Transverse colon (tissue), 4 donors: Measurements from ENCODE around the gene CYSTM1. TPM values are rescaled to one million over a fixed set of nuclear protein-coding genes. Genes with fewer than 3 reads are reported as not detected.

ENCODE experiments used
- DNase-seq: peaks from one replicate; pipeline ENCODE4 v3.0.0-alpha.2; 2019
- H3K27ac ChIP-seq, 4 donors: fragments of 200-600 bp; sonication (generic); 2 replicates each; pipeline ENCODE4 v1.5.1; 2016 to 2018; ENCODE audit warnings: inconsistent platforms in 4 of 4
- H3K27me3 ChIP-seq: fragments of 200-600 bp; sonication (generic); 2 replicates; pipeline ENCODE4 v1.5.1; 2017; ENCODE audit warnings: inconsistent platforms
- H3K36me3 ChIP-seq, 4 donors: fragments of 200-600 bp; sonication (generic); 2 replicates each; pipeline ENCODE4 v1.5.1; 2017 to 2019; ENCODE audit warnings: inconsistent platforms in 4 of 4
- H3K4me1 ChIP-seq, 4 donors: fragments of 200-600 bp; sonication (generic); 2 replicates each; pipeline ENCODE4 v1.5.1; 2017 to 2020; ENCODE audit warnings: inconsistent platforms in 4 of 4
- H3K4me3 ChIP-seq, 4 donors: fragments of 200-600 bp; sonication (generic); 1 replicate in 1 of 4; 2 replicates in 3 of 4; pipeline versions ENCODE4 v1.5.1 to v1.6.1; 2017 to 2019; ENCODE audit warnings: inconsistent platforms in 4 of 4
- H3K9me3 ChIP-seq, 2 donors: fragments of 200-600 bp; sonication (generic); 2 replicates each; pipeline ENCODE4 v1.5.1; 2017 to 2019; ENCODE audit warnings: inconsistent platforms in 2 of 2
- EP300 ChIP-seq: sonication (generic); formaldehyde crosslinking; IDR thresholded peaks from one replicate; pipeline ENCODE4 v1.6.1; 2017; ENCODE audit warnings: antibody characterized with exemption, low read depth
- POLR2A ChIP-seq: fragments of 450-650 bp; IDR thresholded peaks from one replicate; pipeline ENCODE4 v1.6.1; 2016; ENCODE audit warnings: antibody characterized with exemption, mild to moderate bottlenecking, moderate library complexity
- POLR2AphosphoS5 ChIP-seq, 3 donors: sonication (generic); formaldehyde crosslinking; IDR thresholded peaks; one replicate each; pipeline ENCODE4 v1.6.1; 2016; ENCODE audit warnings: antibody characterized with exemption in 3 of 3
- WGBS, 2 donors: methylation state at CpG; one replicate each; pipeline ENCODE4 v1.1.5; 2018; ENCODE audit warnings: low coverage in 1 of 2; 5-methylcytosine and 5-hydroxymethylcytosine counted together
- in situ Hi-C, 4 donors: fragments of 200-750 bp; cut with MboI; loops; one replicate each; pipeline versions ENCODE4 v1.15.0 to v1.15.1; 2017; ENCODE audit warnings: low sequenced_read_pairs in 3 of 4, low pct_ligation_motif_present in 1 of 4, low pct_unique_long_range_greater_than_20kb in 1 of 4
- intact Hi-C: fragments of 100-400 bp; cut with DNase I; formaldehyde crosslinking; loops from one replicate; pipeline ENCODE4 v1.15.1; 2023; ENCODE audit warnings: low total_unique reads
- total RNA-seq, 4 donors: library from RNA; depleted of rRNA; stranded (reverse); fragments of >200 nt; gene quantifications; one replicate each; pipeline ENCODE4 v1.1.0, GENCODE V29; 2016
- TF ChIP-seq, protein P1 (sequence below), 5 experiments: fragments of 200-600 bp in 3 of 5; fragments of 450-650 bp in 2 of 5; sonication (generic) in 3 of 5; IDR thresholded peaks; 1 replicate in 2 of 5; 2 replicates in 3 of 5; pipeline ENCODE4 v1.5.1; 2016 to 2017; ENCODE audit warnings: antibody characterized with exemption in 5 of 5, inconsistent platforms in 3 of 5, mild to moderate bottlenecking in 2 of 5, moderate library complexity in 1 of 5

Gene CYSTM1
- total RNA-seq, 4 donors from 2014 or later: 32.8 to 264 (median 107) TPM

DNA sequence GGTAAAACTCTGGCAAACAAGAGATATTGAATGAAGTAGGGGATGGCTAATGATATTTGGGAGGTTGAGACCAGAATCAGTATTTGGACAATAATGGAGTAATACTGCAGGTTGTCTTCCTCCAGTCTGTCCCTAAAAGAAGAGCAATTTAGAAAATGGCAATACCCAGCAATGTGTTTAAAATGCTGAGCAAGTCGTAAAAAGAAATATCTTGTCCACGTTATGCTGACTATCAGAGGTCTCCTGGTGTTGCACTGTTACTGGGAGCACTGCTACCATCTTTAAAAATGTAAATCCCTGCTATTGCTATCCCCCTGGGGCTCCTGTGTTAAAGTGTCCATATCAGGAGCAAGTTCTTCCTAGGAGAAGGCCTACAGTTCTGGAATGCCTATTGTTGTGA, 10.4 kb downstream of the CYSTM1 start:
- no peaks in the 10 kb centered on the region for H3K9me3 ChIP-seq
- DNase-seq: no peak
- H3K36me3 ChIP-seq: no peaks in the 10 kb centered on the region
- H3K27me3 ChIP-seq: no peaks in the 10 kb centered on the region
- intact Hi-C loops: no loop called here
- no peak overlapping the region for H3K4me3 ChIP-seq
- no peak overlapping the region for H3K27ac ChIP-seq
- peaks cover 22 to 45% (median 39%) of the 10 kb centered on the region in 4 donors for H3K4me1 ChIP-seq
- in situ Hi-C loops: no loop called here
- TF ChIP-seq, protein P1, sequence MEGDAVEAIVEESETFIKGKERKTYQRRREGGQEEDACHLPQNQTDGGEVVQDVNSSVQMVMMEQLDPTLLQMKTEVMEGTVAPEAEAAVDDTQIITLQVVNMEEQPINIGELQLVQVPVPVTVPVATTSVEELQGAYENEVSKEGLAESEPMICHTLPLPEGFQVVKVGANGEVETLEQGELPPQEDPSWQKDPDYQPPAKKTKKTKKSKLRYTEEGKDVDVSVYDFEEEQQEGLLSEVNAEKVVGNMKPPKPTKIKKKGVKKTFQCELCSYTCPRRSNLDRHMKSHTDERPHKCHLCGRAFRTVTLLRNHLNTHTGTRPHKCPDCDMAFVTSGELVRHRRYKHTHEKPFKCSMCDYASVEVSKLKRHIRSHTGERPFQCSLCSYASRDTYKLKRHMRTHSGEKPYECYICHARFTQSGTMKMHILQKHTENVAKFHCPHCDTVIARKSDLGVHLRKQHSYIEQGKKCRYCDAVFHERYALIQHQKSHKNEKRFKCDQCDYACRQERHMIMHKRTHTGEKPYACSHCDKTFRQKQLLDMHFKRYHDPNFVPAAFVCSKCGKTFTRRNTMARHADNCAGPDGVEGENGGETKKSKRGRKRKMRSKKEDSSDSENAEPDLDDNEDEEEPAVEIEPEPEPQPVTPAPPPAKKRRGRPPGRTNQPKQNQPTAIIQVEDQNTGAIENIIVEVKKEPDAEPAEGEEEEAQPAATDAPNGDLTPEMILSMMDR (IDR thresholded peaks at IDR 0.05): no peak
- TF ChIP-seq POLR2A (no peak), EP300 (no peak), POLR2AphosphoS5 (IDR thresholded peaks at IDR 0.05) (no peak)
- WGBS, 2 donors: 92 to 95% methylated on average over 2 of the region's 2 CpGs

DNA sequence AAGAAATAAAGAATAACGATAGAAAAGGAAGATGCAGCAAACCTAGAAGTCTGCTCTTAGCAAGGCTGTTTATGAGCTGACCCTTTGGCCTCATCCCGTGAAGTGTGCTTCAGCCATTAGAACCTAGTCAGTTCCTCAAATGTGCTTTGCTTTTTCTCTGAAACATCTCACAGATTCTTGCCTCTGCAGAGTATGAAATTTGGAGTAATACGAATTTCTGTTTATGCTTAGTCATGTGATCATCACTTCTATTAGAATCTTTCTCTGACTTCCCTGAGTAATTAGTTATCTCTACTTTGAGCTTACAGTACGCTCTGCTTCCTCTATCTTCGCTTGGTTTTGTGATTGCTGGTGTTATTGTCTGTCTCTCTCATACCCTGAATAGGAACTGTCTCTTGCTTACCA, 11.3 kb downstream of the CYSTM1 start:
- no peak overlapping the region for H3K27ac ChIP-seq
- no peak overlapping the region for H3K4me3 ChIP-seq
- WGBS, 2 donors: 76 to 79% methylated on average over 5 of the region's 5 CpGs
- intact Hi-C loops (no loop called here), in situ Hi-C loops (no loop called here)
- no peaks in the 10 kb centered on the region for H3K27me3 ChIP-seq
- TF ChIP-seq EP300: no peak
- H3K4me1 ChIP-seq: peaks cover 25 to 45% (median 39%) of the 10 kb centered on the region in 4 donors
- no peaks in the 10 kb centered on the region for H3K36me3 ChIP-seq
- no peak for DNase-seq
- no peaks in the 10 kb centered on the region for H3K9me3 ChIP-seq

DNA sequence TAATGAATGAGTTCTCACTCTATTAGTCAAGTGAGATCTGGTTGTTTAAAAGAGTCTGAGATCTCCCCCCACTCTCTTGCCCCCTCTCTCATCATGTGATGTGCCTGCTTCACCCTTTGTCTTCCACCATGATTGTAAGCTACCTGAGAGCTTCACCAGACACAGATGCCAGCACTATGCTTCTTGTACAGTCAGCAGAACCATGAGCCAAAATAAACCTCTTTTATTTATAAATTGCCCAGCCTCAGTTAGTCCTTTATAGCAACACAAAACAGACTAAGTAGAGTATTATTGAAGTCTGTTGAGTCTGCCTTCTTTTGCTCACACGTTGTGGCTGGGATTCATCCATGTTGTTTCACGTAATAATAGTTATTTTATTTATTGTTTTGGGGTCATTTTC, 14.3 kb downstream of the CYSTM1 start:
- in situ Hi-C loops: no loop called here
- no peak overlapping the region for H3K4me3 ChIP-seq
- DNase-seq: no peak
- H3K4me1 ChIP-seq: peaks cover 8 to 47% (median 26%) of the 10 kb centered on the region in 4 donors
- no peak for TF ChIP-seq EP300
- TF ChIP-seq POLR2A: no peak
- TF ChIP-seq, protein P1 (IDR thresholded peaks at IDR 0.05): no peak
- no peak for TF ChIP-seq POLR2AphosphoS5 (IDR thresholded peaks at IDR 0.05)
- no peaks in the 10 kb centered on the region for H3K9me3 ChIP-seq
- intact Hi-C loops: no loop called here
- WGBS, 2 donors: 81 to 90% methylated on average over 2 of the region's 2 CpGs
- H3K27ac ChIP-seq: no peak overlapping the region
- H3K36me3 ChIP-seq: no peaks in the 10 kb centered on the region
- no peaks in the 10 kb centered on the region for H3K27me3 ChIP-seq

DNA sequence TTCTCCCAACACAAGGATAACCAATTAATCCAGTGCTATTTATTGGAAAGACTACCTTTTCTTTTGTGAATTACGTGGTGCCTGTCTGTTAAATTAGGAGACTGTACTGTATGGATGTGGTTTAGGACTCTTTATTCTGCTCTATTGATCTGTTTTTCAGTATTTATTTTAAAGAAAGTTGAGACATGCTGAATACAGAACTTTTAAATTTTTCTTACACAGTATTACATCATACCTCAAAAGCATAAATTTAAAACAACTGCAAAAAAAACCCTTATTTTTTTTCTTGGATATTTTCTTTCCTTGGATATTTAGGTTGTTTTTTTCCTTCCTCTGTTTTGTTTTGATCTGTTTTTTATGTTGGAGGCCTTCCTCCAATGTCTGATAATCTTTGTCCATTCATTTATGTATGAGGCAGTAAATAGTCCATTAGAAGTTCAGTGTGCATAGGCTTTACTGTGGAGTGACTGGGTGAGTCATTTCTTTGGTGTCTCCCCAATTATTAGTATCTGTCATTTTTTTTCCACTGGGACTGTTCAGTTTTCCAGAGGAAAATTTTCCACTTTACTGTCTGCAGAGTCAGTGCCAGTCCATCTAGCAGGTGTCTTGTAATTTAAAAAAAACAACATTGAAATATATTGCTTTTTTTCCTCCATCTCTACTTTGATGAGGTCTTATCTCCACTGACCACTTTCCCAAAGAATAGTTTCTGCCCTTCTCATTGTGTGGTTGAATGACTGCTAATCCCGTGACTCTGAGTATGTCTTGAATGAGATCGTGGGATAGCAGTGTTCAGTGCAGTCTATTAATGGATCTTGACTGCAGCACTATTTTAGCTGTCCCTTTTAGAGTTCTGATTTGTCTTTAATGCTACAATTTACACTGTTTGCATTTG, 15.2 kb downstream of the CYSTM1 start:
- intact Hi-C loops (no loop called here), in situ Hi-C loops (no loop called here)
- Histone ChIP-seq H3K9me3 (no peaks in the 10 kb centered on the region), H3K27me3 (no peaks in the 10 kb centered on the region), H3K4me1 (peaks cover 8 to 54% (median 29%) of the 10 kb centered on the region in 4 donors), H3K27ac (peak overlapping the region; percentile 32 to 62 (median 52)), H3K36me3 (no peaks in the 10 kb centered on the region), H3K4me3 (no peak overlapping the region)
- no peak for TF ChIP-seq POLR2AphosphoS5 (IDR thresholded peaks at IDR 0.05)
- TF ChIP-seq, protein P1 (IDR thresholded peaks at IDR 0.05): no peak
- TF ChIP-seq EP300: no peak
- TF ChIP-seq POLR2A: no peak
- DNase-seq: no peak
- 47 to 49% methylated on average over 3 of the region's 3 CpGs for WGBS, 2 donors
